Measurements from ENCODE around the gene ALOX5AP. TPM values are rescaled to one million over a fixed set of nuclear protein-coding genes. Genes with fewer than 3 reads are reported as not detected.

The ALOX5AP gene
- total RNA-seq, 1 experiment from 2014 or later: not detected

GRCh38 chr13:30750036-30750435 is 14.7 kb downstream of the ALOX5AP start (continued):
- TF ChIP-seq AFF4 (CRISPR knock-in tag; IDR thresholded peaks at IDR 0.05; ENCODE audit: borderline replicate concordance): no peak
- TF ChIP-seq, protein P1, sequence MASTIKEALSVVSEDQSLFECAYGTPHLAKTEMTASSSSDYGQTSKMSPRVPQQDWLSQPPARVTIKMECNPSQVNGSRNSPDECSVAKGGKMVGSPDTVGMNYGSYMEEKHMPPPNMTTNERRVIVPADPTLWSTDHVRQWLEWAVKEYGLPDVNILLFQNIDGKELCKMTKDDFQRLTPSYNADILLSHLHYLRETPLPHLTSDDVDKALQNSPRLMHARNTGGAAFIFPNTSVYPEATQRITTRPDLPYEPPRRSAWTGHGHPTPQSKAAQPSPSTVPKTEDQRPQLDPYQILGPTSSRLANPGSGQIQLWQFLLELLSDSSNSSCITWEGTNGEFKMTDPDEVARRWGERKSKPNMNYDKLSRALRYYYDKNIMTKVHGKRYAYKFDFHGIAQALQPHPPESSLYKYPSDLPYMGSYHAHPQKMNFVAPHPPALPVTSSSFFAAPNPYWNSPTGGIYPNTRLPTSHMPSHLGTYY (CRISPR knock-in tag; IDR thresholded peaks at IDR 0.05): no peak
- TF ChIP-seq ZNF281 (CRISPR knock-in tag; IDR thresholded peaks at IDR 0.05): no peak

DNA sequence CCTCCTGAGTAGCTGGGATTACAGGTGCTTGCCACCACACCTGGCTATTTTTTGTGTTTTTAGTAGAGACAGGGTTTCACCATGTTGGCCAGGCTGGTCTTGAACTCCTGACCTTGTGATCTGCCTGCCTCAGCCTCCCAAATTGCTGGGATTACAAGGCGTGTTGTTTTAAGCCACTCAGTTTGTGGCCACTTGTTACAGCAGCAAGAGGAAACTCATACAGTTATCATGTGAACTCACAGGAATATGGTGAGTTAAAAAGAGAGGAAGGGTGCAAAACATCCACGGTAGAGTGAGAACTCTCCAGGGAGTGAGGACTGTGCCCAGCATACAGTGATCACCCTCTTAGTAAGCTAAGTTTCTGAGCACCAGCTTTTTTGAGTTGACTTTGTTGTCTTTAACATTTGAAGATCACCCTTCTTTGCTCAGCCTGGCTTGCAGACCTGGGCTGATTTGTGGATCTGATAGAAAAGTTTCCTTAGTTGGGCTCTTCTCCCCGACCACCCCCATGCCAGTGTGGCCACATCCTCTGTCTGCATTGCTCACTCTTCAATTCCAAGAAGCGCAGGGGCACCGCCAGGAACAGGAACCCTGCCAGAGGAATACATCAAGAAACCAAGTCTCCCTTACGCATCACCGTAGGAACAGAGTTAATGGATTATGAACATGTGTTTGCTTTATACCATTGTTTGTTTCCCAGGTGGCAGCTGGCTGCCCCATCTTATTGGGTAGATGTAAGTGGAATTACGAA is 16.0 kb downstream of the ALOX5AP start:
- ChIA-PET POLR2A (no interaction called here), CTCF (no interaction called here)
- Mint-ChIP-seq H3K4me3 (no peak overlapping the region), H3K4me1 (peaks cover 2% of the 10 kb centered on the region), H3K27ac (no peak overlapping the region), H3K9me3 (no peaks in the 10 kb centered on the region), H3K36me3 (no peaks in the 10 kb centered on the region), H3K27me3 (ENCODE audit: low read depth) (no peaks in the 10 kb centered on the region)
- DNase-seq (ENCODE audit: low spot score) (no peak), ATAC-seq (no peak)
- TF ChIP-seq TEAD4 (CRISPR knock-in tag; IDR thresholded peaks at IDR 0.05) (no peak), NR1H2 (CRISPR knock-in tag; IDR thresholded peaks at IDR 0.05) (no peak), AFF4 (CRISPR knock-in tag; IDR thresholded peaks at IDR 0.05; ENCODE audit: borderline replicate concordance) (no peak), OVOL2 (CRISPR knock-in tag; IDR thresholded peaks at IDR 0.05; ENCODE audit: borderline replicate concordance) (no peak), FOXP1 (CRISPR knock-in tag; IDR thresholded peaks at IDR 0.05; ENCODE audit: borderline replicate concordance) (no peak), ZNF121 (CRISPR knock-in tag; IDR thresholded peaks at IDR 0.05) (no peak), ZNF138 (CRISPR knock-in tag; conservative IDR thresholded peaks at IDR 0.05) (no peak), FOXK1 (CRISPR knock-in tag; IDR thresholded peaks at IDR 0.05) (no peak), PREB (CRISPR knock-in tag; IDR thresholded peaks at IDR 0.05; ENCODE audit: borderline replicate concordance) (no peak), NR2C2 (CRISPR knock-in tag; IDR thresholded peaks at IDR 0.05) (no peak), ZNF416 (CRISPR knock-in tag; IDR thresholded peaks at IDR 0.05) (no peak)
- TF ChIP-seq, protein P2, sequence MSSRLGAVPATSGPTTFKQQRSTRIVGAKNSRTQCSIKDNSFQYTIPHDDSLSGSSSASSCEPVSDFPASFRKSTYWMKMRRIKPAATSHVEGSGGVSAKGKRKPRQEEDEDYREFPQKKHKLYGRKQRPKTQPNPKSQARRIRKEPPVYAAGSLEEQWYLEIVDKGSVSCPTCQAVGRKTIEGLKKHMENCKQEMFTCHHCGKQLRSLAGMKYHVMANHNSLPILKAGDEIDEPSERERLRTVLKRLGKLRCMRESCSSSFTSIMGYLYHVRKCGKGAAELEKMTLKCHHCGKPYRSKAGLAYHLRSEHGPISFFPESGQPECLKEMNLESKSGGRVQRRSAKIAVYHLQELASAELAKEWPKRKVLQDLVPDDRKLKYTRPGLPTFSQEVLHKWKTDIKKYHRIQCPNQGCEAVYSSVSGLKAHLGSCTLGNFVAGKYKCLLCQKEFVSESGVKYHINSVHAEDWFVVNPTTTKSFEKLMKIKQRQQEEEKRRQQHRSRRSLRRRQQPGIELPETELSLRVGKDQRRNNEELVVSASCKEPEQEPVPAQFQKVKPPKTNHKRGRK (CRISPR knock-in tag; IDR thresholded peaks at IDR 0.05; ENCODE audit: borderline replicate concordance): no peak
- TF ChIP-seq, protein P3, sequence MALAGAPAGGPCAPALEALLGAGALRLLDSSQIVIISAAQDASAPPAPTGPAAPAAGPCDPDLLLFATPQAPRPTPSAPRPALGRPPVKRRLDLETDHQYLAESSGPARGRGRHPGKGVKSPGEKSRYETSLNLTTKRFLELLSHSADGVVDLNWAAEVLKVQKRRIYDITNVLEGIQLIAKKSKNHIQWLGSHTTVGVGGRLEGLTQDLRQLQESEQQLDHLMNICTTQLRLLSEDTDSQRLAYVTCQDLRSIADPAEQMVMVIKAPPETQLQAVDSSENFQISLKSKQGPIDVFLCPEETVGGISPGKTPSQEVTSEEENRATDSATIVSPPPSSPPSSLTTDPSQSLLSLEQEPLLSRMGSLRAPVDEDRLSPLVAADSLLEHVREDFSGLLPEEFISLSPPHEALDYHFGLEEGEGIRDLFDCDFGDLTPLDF (CRISPR knock-in tag; IDR thresholded peaks at IDR 0.05): no peak
- TF ChIP-seq, protein P1 (CRISPR knock-in tag; IDR thresholded peaks at IDR 0.05): no peak
